GM18511 (cell line): Measurements from ENCODE around the gene PSMB11.
"Not testable (repeated sequence)": the region's sequence is repeated elsewhere in the genome, so short reads cannot be mapped to it uniquely, and the experiment has no call there.

ENCODE experiments used
- ATAC-seq: cut with Tn5 transposase; IDR thresholded peaks from one replicate; pipeline ENCODE4 v1.9.1; 2021; ENCODE audit warnings: mild to moderate bottlenecking, moderate library complexity; ENCODE audit not compliant: unreplicated experiment

PSMB11 gene

GRCh38 chr14:23013749-23014054 lies 28.3 kb upstream of the PSMB11 start:
- not testable (repeated sequence) for ATAC-seq

DNA sequence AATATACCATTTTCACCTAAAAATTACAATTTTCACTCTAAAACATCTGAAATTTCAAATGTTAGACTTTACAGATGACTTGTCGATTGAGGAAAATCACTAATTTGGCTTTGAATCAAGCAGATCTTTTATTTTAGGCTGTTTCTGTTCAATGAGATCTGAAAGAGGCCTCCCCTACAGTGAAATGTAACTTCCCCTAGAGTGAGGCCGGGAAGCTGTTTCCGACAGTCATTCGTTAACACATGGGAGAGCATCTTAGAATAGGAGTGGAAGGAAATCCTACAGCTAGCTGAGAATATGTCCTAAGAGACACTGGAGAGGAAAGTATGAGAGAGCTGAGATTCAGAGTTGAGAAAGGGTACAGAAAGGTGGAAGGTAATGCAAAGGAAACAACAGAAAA lies 26.4 kb upstream of the PSMB11 start:
- no peak for ATAC-seq

GRCh38 chr14:23017091-23017490 lies 24.9 kb upstream of the PSMB11 start:
- no peak for ATAC-seq

DNA sequence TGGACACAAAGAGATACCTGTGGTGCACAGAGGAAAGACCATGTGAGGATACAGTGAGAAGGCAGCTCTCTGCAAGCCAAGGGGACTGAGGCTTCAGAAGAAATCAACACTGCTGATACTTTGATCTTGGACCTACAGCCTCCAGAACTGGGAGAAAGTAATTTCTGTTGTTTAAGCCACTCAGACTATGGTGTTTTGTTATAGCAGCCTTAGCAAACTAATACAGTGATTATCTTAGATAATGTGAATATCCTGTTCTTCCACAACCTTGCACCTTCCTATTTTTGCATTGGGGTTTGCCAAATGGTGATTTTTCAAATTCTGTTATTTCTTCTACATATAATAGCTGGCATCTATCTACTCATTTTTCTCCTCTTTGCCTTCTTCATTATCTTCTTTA lies 23.9 kb upstream of the PSMB11 start:
- no peak for ATAC-seq

DNA sequence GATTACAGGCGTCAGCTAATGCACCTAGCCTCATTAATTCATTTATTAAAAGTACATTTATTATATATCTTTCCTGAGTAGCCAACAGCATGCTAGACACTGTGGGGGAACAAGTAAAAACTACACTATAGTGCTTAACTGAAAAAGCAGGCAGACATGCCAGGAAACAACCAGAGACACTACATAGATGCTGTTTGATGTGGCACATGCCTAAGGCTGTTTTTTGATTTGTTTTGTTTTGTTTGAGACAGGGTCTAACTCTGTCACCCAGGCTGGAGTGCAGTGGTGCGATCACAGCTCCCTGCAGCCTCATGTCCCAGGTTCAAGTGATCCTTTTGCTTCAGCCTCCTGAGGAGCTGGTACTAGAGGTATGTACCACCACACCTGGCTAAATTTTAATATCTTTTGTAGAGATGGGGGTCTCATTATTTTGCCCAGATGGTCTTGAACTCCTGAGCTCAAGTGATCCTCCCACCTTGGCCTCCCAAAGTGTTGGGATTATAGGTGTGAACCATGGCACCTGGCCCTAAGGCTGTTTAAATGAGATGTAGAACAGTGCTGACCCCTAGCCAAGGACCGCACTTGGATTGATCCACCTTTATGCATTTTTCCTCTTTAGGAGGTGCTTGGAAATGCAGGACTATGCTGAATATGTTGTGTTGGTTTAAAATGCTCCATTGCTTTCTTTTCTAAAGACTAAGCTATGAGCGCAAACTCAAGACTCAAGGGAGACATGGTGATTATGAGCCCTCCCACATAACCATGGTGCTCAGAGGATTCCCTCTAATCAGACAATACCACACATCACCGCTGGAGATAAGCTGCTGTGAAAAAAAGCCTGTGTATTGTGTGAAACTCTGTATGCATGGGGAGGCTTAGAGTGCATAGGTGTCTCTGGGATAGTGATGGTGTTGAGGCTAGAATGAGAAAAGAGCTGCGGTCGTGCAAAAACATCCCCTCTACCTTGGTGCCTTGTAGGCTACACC lies 21.6 kb upstream of the PSMB11 start:
- no peak for ATAC-seq

DNA sequence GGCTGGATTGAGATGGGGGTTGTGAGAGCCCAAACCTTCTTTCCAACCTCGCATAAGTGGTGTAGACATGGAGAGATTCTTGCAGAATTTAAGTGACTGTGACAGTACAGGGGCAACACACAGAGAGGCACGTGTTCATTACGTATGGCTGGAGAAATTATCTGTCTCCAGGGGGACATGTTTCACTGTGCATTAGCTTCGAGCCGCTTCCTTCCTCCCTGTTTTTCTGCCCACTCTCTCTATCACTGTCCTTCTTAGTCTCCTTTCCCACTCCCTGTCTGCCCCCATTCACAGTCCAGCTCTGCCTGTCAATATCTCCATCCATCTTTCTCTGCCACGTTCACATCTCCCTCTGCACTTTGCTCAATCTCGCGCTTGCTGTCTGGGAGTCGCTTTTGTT lies 20.6 kb upstream of the PSMB11 start:
- no peak for ATAC-seq

- ATAC-seq = no peak
Measured at GRCh38 chr14:23021889-23022442, 20.0 kb upstream of the PSMB11 start.

DNA sequence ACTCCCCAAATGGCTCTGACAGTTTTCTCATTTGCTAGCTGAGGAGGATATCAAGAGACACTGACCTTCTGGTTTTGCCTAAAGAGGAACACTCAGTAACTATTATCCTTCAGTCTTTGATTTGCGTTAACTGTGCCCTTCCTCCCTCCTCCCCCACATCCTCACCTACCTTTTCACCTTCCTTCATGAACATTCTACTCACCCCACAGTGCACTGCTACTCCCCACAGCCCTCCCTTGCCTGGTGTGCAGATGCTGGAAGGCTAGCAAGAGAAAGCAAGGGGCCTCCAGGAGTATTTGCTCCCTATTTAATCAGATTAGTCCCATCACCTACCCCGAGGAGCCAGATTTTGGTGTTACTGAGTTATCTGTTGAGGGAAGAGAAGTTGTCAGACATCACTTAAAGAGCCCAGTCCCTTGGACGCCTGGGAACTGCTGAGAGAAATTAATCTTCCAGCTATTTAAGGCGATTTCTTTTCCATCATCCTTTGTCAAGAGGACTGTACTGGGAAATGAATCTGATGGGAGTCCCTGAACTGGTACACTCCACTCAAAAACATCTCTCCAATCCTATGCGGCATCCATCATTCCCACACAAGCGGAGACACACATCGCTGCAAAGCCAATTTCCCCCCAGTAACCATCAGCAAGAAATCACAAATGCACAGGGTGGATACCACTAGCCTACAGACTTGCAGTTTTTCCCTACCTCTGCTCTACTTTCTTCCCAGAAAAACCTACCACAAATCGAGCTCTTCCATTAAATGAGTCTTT lies 18.8 kb upstream of the PSMB11 start:
- ATAC-seq = no peak

GRCh38 chr14:23023795-23024152 lies 18.2 kb upstream of the PSMB11 start:
- no peak for ATAC-seq

DNA sequence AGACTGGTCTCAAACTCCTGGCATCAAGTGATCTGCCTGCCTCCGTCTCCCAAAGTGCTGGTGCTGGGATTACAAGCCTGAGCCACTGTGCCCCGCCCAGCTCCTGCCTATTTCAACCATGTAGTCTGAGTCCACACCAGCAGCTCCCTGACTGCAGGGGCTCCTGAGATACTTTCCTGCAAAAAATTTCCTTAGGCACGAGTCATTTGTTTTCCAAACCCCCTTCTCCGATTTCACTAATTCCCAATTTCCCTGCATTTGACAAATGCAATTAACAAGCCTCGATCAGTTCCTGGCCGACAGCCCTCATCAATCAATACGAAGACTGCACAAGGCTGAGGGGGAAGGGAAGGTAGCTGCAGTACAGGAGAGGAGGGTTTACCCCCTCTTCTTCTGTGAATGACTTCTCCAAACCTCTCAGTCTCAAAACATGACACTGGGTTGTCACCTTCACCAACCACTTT lies 17.4 kb upstream of the PSMB11 start:
- no peak for ATAC-seq

- no peak for ATAC-seq
Measured at GRCh38 chr14:23025151-23025814, 16.7 kb upstream of the PSMB11 start.

- ATAC-seq = no peak
Measured at GRCh38 chr14:23028799-23029198, 13.2 kb upstream of the PSMB11 start.

DNA sequence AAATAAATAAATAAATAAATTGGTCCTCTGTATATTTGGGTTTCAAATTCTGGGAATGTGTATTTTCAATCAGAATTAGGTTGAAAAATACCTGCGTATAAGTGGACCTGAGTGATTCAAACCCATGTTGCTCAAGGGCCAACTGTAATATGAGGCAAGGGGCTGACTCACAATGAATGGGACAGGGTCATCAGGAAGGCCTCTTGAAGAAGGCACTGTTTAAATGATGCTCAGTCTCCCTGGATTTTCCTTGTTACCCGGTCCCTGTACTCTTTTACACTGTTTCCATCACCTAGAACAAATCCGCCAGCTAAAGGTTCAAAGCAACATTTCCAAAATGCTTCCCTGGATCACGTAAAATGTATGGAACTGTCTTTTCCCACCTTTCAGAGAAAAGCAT lies 11.1 kb upstream of the PSMB11 start:
- ATAC-seq = no peak

DNA sequence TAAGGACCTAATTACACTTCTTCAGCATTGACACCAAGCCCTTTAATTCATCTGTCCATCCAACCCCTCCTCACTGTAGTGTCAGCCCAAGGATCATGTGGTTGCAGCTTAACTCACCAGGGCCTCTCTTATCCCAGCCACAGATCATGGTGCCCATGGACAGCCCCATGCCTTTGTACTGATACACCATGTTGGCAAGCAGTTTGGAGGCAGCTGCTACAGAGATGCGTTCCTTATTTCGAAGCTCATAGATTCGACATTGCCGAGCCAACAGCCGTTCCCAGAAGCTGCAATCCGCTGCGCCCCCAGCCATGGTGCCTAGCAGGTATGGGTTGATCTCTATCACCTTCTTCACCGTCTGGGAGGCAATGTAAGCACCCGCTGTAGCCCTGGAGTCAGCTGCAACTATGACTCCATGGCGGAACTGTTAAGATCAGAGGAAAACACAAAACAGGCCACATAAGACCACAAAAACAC lies 8.7 kb upstream of the PSMB11 start:
- ATAC-seq = no peak

- ATAC-seq = no peak
Measured at GRCh38 chr14:23033801-23034497, 8.1 kb upstream of the PSMB11 start.

DNA sequence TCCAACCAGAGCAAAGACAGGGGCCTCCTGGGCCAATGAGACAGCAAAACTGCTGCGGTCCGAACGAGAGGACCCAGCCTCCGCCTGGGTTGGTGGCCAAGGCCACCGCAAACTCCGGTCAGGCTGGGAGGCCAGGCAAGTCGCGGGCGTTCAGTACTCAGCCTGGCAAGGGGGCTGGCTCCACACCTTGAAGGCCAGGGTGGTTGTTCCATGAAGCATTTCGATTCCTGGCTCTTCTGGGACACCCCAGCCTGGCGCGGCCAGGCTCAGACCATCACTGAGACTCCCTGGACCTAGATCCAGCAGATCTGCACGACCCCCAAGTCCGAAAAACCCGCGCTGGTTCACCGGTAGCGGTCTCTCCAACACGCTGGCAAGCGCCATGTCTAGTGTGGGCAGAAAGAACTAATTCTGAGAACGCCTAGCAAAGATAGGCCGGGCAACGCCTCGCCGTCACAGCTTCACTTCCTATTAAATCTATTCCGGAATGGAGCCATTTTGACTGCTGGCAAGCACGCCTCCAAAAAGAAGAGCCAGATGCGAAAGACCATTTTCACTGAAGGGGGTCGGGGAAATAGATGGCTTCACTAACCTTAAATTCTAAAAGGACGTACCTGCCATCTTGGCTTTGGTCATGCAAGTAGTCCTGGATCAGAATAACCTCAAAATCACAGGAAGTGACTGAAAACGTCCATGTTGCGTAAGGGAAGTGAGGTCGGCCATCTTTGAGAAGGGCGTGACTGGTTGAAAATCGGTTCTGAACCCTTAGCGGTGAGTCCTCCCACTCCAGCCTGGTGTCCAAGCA lies 7.3 kb upstream of the PSMB11 start, which contains the start of gene PSMB5:
TSS of gene PSMB5 (minus strand) at position 403 of the 805 bp plus-strand sequence. CDS start at position 384, 19 bp downstream.
- peak; percentile 97 for ATAC-seq

DNA sequence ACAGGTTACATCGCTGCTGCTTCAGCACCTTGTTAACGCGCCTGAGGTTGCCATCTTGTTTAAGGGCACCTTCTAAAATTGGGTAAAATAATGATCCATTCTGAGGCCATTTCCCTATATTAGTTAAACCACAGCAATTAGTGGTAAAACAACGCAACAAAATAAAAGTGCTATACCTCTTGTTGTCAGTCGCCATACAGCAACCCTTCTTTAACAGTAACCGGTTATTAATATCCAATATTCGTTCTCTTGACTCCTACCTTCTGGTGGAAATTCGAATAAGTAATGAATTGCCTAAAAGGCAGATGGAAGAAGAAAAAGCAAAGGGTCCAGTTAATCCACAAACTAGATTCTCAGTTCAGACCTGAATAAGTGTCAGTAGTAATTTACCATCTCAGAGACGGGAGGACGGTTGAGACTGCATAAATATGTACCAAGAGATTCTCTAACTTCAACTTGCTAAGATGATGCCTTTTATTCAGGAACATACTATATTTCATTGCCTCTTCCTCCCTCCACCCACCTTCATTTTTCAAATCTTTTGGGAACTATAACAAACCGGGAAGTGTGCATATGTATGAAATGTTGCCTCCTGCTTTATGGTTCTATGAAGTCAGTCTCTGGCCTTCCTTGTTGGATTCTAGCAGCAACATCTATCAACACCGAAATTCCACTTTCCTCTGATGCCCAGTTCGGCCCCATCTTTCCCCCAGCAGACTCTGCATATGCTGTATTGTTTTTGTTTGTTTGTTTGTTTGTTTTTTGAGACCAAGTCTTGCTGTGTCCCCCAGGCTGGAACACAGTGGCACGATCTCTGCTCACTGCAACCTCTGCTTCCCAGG lies 6.5 kb upstream of the PSMB11 start:
- ATAC-seq = no peak

GRCh38 chr14:23040100-23040499 lies 1.9 kb upstream of the PSMB11 start:
- no peak for ATAC-seq

DNA sequence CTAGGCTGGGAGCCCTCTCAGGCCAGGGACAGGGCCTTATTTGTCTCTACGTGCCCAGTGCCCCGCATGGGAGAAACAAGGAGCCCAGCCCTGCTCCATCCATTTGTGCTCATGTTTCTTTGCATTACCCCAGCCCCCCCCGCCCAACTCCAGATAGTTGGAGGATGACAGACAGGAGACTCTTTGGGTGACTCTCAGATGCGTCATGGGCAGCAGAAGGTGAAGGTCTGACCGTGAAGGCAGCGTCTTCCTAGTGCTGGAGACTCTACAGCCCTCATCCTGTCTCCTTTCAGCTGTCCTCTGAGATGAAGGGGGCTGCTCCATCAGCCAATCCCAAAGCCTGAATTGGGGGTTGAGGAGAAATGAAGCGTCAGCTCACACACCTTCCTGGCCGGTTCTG lies 283 bp upstream of the PSMB11 start:
- no peak for ATAC-seq
